Colonic mucosa (tissue), 4 donors: Measurements from ENCODE around the gene ROPN1B. TPM values are rescaled to one million over a fixed set of nuclear protein-coding genes. Genes with fewer than 3 reads are reported as not detected.
A peak's percentile ranks its signal among the peaks of the same experiment; 100 is the strongest.
"Not testable (repeated sequence)": the region's sequence is repeated elsewhere in the genome, so short reads cannot be mapped to it uniquely, and the experiment has no call there.

Experiments
- DNase-seq: peaks from one replicate; pipeline ENCODE4 v3.0.0-alpha.2; 2020
- H3K27ac ChIP-seq: fragments of 200-600 bp; one replicate; pipeline ENCODE4 v1.8.0; 2021
- H3K27me3 ChIP-seq: fragments of 200-600 bp; one replicate; pipeline ENCODE4 v1.8.0; 2021
- H3K36me3 ChIP-seq: fragments of 200-600 bp; one replicate; pipeline ENCODE4 v1.8.0; 2021
- H3K4me1 ChIP-seq: fragments of 200-600 bp; one replicate; pipeline ENCODE4 v1.8.0; 2021; ENCODE audit warnings: mild to moderate bottlenecking
- H3K4me3 ChIP-seq: fragments of 200-600 bp; one replicate; pipeline ENCODE4 v1.8.0; 2021
- H3K9ac ChIP-seq, 2 donors: one replicate each; pipeline ENCODE4 v1.7.0; 2013; ENCODE audit warnings: control low read depth in 2 of 2, low read depth in 2 of 2, low read length in 2 of 2
- H3K9me3 ChIP-seq: fragments of 200-600 bp; one replicate; pipeline ENCODE4 v1.8.0; 2021
- intact Hi-C: fragments of 100-400 bp; cut with DNase I; formaldehyde crosslinking; loops from one replicate; pipeline ENCODE4 v1.14.1; 2022
- total RNA-seq, 2 donors: library from RNA; stranded (reverse); fragmentation: NEBNext Ultra II Directional in 1 of 2; extraction: Animal tissue kit (Norgen Biotek cat#: 25700) in 1 of 2; gene quantifications; one replicate each; pipeline ENCODE4 v1.2.1, GENCODE V29; 2021
- TF ChIP-seq, protein P1 (sequence below): fragments of 200-600 bp; IDR thresholded peaks from one replicate; pipeline ENCODE4 v1.8.0; 2022; ENCODE audit warnings: antibody characterized with exemption, mild to moderate bottlenecking
- donor health status: healthy.
- donor health status: DM: no; HTN: no; CAD: no.
- donor health status: DM: no; HTN: no; CAD: no.

ROPN1B gene
- total RNA-seq = not detected

DNA sequence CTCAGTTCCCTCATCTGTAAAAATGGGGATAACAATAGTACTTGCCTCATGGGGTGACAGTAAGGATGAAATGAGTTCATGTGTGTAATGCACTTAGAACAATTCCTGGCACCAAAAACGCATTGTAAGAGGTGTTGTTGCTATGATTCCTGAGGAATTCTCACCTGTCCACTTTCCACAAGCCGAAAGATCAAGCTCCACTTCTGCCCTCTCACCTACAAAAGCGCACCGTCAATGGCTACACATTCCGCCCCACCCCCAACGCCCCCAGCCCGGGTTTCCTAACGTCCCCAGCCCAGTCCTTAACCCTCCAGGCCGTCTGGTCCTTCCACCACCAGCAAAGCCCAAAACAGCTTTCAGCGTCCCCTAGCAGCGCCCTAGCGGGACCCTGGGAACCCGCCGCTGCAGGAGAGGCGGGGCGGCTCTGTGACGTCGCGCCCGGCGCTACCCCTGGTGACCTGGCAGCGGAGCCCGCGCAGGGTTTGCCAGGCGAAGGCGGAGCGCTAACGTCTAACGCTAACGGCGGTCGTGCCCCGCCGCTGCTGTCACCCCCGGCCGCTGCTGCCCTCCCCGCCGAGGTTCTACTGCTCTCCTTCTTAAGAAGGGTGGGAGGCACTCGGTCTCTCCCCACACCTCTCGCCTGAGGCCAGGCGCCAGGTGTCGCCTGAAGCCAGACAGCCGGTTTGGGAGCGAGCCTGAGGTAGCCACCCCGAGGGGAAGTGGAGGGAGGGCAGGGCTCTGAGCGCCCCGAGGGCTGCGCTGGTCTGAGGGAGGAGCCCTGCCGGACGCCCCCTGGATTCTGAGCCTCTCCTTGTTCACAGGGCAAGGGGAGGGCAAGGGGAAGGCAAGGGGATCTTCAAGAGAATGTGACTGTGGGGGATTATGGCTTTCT, at the start of gene ROPN1B:
TSS of gene ROPN1B (plus strand) at position 478 of the 892 bp plus-strand sequence. CDS start 2,877 bp downstream, outside the sequence.
- H3K4me1 ChIP-seq, H3K27ac ChIP-seq, DNase-seq, H3K9me3 ChIP-seq, intact Hi-C loops, H3K27me3 ChIP-seq, H3K36me3 ChIP-seq, H3K9ac ChIP-seq, H3K4me3 ChIP-seq: not testable (repeated sequence)

DNA sequence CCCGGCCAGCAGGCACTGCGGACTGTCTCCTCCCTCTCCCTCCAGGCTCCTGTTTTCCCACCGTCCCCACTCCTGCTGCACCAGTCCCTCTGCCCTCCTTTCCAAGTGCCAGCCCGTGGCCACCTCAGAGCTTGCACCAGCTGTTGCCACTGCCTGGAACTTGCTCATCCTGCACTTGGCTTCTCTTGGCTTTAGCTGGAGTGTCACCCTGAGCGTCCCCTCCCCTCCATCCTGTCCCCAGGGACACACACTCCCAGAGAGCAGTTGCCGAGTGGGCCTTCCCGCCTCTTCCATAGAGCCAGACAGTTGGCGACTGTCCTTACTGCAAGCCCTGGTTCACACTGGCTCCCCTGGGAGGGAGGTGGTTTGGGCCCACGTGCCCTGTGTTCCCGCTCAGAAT, 48.8 kb upstream of the ROPN1B start:
- H3K27ac ChIP-seq, H3K36me3 ChIP-seq, intact Hi-C loops: not testable (repeated sequence)

DNA sequence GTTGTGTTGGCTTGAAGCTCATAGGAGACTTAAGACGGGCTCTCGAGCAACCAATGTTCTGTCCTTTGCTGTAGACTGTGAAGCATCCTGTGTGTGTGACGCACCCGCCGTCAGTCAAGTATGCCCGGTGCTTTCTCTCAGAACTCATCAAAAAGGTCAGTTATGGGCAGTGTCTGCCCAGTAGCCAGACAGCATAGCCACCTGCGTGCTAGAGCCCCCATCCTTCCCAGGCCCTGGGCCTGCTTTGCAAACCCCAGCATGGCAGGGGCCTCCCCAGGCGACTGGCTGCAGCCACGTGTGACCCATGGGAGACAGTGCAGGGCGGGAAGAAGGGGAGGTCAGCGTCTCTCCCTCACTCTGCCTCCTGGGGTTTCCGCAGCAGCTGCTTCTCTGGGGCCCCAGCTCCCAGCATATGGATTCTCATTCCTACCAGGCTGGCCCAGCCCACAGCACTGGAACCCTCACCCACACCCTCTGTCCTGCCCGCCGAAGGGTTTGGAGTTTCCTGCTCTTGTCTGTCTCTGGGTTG, 48.2 kb upstream of the ROPN1B start:
- H3K4me3 ChIP-seq, H3K4me1 ChIP-seq, intact Hi-C loops, H3K9ac ChIP-seq, H3K27ac ChIP-seq, H3K9me3 ChIP-seq, H3K36me3 ChIP-seq, H3K27me3 ChIP-seq, DNase-seq: not testable (repeated sequence)

More for the DNA sequence above, 48.8 kb upstream of the ROPN1B start:
- H3K9ac ChIP-seq, DNase-seq, H3K4me1 ChIP-seq, H3K27me3 ChIP-seq, H3K9me3 ChIP-seq, H3K4me3 ChIP-seq: not testable (repeated sequence)

DNA sequence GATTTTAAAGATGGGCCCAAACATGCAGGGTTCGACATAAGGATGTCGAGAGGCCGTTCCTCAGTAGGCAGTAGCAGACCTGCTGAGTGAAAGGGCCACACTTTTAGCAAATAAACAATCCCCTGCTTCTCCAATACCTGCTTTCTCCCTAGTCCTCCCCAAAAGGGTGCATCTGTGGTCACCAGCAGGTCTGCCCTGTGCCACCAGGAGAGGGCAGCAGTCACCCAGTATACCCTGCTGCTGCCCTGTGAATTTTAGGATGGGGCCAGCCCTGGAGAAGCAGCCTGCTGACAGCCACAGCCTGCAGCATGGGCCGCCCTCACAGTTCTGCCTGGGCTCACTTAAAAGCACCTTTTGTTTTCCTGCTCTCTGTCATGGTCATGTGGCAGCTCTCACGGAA, 47.3 kb upstream of the ROPN1B start:
- intact Hi-C loops, H3K36me3 ChIP-seq, H3K27ac ChIP-seq, H3K4me1 ChIP-seq, H3K9me3 ChIP-seq, H3K9ac ChIP-seq, H3K4me3 ChIP-seq, H3K27me3 ChIP-seq: not testable (repeated sequence)
- TF ChIP-seq, protein P1, sequence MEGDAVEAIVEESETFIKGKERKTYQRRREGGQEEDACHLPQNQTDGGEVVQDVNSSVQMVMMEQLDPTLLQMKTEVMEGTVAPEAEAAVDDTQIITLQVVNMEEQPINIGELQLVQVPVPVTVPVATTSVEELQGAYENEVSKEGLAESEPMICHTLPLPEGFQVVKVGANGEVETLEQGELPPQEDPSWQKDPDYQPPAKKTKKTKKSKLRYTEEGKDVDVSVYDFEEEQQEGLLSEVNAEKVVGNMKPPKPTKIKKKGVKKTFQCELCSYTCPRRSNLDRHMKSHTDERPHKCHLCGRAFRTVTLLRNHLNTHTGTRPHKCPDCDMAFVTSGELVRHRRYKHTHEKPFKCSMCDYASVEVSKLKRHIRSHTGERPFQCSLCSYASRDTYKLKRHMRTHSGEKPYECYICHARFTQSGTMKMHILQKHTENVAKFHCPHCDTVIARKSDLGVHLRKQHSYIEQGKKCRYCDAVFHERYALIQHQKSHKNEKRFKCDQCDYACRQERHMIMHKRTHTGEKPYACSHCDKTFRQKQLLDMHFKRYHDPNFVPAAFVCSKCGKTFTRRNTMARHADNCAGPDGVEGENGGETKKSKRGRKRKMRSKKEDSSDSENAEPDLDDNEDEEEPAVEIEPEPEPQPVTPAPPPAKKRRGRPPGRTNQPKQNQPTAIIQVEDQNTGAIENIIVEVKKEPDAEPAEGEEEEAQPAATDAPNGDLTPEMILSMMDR = peak; percentile 60
- peak; percentile 36 for DNase-seq

DNA sequence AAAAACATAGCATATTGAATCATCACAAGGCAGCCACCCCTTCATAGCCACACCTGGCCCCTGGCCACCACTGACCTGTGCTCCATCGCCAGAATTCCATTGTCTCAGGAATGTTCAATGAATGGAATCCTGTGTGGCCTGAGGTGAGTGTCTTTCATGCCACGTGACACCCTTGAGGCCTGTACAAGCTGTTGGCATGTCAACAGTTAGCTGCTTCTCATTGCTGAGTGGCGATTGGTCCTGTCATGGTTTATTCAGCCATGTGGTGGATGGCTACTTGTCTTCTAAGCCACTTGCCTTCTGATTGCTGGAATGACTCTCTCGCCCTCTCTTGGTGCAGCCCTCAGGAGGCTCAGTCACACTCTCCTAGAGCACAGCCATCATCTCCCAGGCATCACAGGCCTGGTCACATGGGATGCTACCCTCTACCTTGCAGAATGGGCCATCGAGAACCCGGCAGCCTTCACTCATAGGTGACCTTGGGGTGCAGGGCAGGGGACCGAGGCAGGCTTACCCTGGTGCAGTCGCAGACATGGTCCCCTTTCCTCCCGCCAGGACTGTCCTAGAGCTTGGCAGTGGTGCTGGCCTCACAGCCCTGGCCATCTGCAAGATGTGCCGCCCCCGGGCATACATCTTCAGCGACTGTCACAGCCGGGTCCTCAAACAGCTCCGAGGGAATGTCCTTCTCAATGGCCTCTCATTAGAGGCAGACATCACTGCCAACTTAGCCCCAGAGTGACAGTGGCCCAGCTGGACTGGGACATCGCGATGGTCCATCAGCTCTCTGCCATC, 45.5 kb upstream of the ROPN1B start:
- H3K27me3 ChIP-seq, H3K4me3 ChIP-seq, H3K9ac ChIP-seq, H3K9me3 ChIP-seq, H3K4me1 ChIP-seq, DNase-seq, H3K36me3 ChIP-seq, H3K27ac ChIP-seq, intact Hi-C loops: not testable (repeated sequence)

DNA sequence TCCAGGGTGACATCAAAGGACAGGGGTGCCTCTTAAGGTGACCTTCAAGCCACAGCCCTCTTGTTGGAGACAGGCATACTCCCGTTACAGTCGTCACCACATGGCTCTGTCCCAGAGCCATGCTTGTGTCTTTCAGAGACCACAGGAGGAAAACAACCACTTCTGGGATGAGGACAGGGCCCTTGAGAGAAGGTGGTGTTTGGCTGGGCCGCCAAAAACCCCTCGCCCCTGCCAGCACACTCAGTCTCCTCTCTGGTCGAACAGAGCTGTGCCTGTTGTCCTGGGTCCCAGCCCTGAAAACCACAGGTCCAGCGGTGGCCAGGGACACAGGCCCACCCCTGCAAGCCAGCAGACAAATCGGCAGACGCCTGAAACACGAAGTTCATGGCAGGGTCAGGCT, 44.7 kb upstream of the ROPN1B start:
- H3K9me3 ChIP-seq, intact Hi-C loops, DNase-seq: not testable (repeated sequence)

DNA sequence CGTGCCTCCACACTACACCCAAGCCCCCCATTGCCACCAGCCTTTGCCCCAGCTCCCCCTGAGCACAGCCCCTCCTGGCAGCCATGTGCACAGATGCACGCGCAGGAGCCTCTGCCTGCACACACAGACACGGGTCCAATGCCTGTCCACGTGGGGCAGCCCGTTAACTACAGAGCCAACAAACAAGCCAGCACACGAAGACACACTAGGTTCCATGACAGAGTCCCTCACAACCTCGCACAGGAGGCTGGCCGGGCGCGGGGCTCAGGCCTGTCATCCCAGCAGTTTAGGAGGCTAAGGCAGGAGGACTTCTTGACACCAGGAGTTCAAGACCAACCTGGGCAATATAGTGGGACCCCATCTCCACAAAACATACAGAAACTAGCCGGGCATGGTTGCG, 43.3 kb upstream of the ROPN1B start:
- intact Hi-C loops, H3K4me3 ChIP-seq, H3K9ac ChIP-seq, H3K36me3 ChIP-seq, H3K4me1 ChIP-seq, H3K9me3 ChIP-seq, H3K27me3 ChIP-seq, H3K27ac ChIP-seq, DNase-seq: not testable (repeated sequence)

More for the DNA sequence above, 44.7 kb upstream of the ROPN1B start:
- not testable (repeated sequence) for H3K4me3 ChIP-seq, H3K9ac ChIP-seq, H3K27ac ChIP-seq, H3K27me3 ChIP-seq, H3K36me3 ChIP-seq, H3K4me1 ChIP-seq

DNA sequence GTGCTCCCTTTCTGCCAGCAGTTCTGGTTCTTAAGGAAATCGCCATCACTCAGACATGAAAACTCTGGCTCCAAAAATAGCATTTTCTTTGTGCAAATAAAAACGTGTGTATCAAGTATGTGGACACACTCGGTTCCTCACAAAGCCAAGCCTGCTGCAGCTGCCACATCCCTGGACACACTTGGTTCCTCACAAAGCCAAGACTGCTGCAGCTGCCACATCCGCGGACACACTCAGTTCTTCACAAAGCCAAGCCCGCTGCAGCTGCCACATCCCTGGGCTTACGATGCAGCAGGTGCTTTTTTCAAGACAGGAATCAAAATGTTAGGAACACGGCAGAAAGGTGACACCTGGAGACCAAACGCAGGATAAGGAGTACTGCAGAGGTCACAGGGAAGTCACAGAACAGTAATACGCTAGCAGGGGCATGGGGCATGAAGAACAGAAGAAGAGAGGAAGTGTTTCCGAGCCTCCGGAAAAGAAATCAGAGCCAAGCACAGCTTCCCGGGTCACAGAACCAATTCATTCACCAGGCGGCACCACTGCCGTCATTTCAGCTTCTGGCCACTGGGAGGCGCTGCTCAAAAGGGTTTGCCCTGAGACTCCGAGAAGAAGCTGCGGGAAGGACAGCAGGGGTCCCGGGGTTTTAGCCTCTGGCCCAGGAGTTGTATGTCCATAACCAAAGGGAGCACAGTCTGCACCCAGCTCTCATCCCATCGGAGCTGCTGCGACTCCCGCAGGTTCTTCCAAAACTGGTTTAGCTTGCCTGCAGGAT, 40.0 kb upstream of the ROPN1B start:
- H3K27me3 ChIP-seq, H3K4me3 ChIP-seq, H3K4me1 ChIP-seq, H3K9ac ChIP-seq, H3K9me3 ChIP-seq, H3K27ac ChIP-seq, H3K36me3 ChIP-seq, intact Hi-C loops: not testable (repeated sequence)
- TF ChIP-seq, protein P1 = peak; percentile 73
- peak; percentile 79 for DNase-seq

DNA sequence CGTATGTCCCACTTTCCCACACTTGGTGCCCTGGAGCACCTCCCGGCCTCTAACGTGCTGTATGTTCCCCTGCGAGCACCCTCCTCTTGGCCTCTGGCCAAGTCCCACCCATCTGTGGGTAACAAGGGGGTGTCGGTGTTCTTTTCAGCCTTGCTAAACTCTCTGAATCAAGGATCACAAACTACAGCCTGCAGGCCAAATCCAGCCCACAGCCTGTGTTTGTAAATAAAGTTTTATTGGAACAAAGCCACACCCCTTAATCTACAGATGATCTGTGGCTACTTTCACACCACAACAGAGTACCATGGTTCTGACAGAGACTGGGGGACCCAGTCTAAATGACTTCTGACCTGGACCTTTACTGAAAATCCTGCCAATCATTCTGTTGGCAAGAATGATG, 39.2 kb upstream of the ROPN1B start:
- DNase-seq, H3K27ac ChIP-seq, H3K9ac ChIP-seq, intact Hi-C loops, H3K9me3 ChIP-seq, H3K4me1 ChIP-seq, H3K36me3 ChIP-seq, H3K4me3 ChIP-seq, H3K27me3 ChIP-seq: not testable (repeated sequence)

DNA sequence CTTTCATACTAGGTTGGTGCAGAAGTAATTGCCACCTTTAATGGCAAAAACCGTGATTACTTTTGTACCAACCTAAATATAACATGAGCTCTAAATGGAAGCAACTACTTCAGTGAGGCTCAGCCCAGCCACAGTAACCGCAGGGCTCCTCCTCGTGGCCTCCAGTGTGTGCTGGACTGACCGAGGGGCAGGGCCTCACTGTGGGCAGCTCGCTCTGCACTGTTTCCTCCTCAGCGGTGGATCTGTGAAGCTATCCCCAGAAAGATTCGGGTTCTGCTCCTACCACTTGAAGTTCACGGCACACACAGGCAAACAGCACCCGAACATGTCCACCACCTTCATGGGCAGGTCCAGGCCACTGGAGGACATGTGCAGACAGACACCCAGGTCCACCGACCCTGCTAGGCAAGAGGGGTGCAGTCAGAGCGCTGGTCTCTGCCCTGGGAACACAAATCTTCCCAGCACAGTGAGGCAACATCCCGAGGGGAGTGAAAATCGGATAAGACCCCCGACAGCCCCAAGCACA, 37.6 kb upstream of the ROPN1B start:
- H3K9ac ChIP-seq, H3K36me3 ChIP-seq, H3K9me3 ChIP-seq, H3K4me3 ChIP-seq, intact Hi-C loops, H3K27me3 ChIP-seq, H3K27ac ChIP-seq, H3K4me1 ChIP-seq, DNase-seq: not testable (repeated sequence)
